A549 (cell line): ENCODE results near the gene TNF. TPM values are rescaled to one million over a fixed set of nuclear protein-coding genes. Genes with fewer than 3 reads are reported as not detected.

Source experiments
- ATAC-seq, 2 experiments: fragments of 200-7000 bp in 1 of 2; fragments of >200 bp in 1 of 2; cut with Nextera tagmentation in 1 of 2; cut with Tn5 transposase in 1 of 2; 3 replicates each; pipeline versions ENCODE4 v1.8.0 to v1.9.1; 2018 to 2020; ENCODE audit warnings: mild to moderate bottlenecking in 1 of 2, moderate library complexity in 1 of 2
- CTCF ChIA-PET: fragments of 300-600 bp; sonication (Branson Sonifier 250); formaldehyde crosslinking; extraction: SDS; loops from one replicate; lab custom pipeline; 2021; ENCODE audit warnings: antibody characterized with exemption, inconsistent platforms; lab: Yijun Ruan, JAX
- POLR2A ChIA-PET: fragments of 350-600 bp; formaldehyde crosslinking; extraction: SDS; loops from one replicate; lab custom pipeline; 2021; ENCODE audit warnings: antibody characterized with exemption, inconsistent platforms; lab: Yijun Ruan, JAX
- DNase-seq, 2 experiments: peaks; one replicate each; pipeline versions ENCODE4 v3.0.0 to v3.0.0-alpha.2; 2011 to 2016; ENCODE audit warnings: low read depth in 1 of 2, low spot score in 1 of 2
- FAIRE-seq: peaks from 2 replicates; lab custom pipeline; 2011; peaks lifted over from hg19 to GRCh38; lab: Jason Lieb, UNC
- H3K27ac ChIP-seq, 2 experiments: fragments of >200 bp; sonication (Bioruptor Twin); formaldehyde crosslinking; 3 replicates each; pipeline ENCODE4 v1.5.1; 2016 to 2017
- H3K4me1 ChIP-seq: fragments of >200 bp; sonication (Bioruptor Twin); formaldehyde crosslinking; 3 replicates; pipeline ENCODE4 v1.6.1; 2016
- H3K4me2 ChIP-seq: fragments of >200 bp; sonication (Bioruptor Twin); formaldehyde crosslinking; 3 replicates; pipeline ENCODE4 v1.6.1; 2016
- H3K4me3 ChIP-seq: fragments of >200 bp; sonication (Bioruptor Twin); formaldehyde crosslinking; 3 replicates; pipeline ENCODE4 v1.5.1; 2016
- H3K9me3 ChIP-seq: fragments of >200 bp; sonication (Bioruptor Twin); formaldehyde crosslinking; 3 replicates; pipeline ENCODE4 v1.6.1; 2016
- CBX2 ChIP-seq: fragments of 200-600 bp; sonication (generic); IDR thresholded peaks from 2 replicates; pipeline ENCODE4 v1.6.1; 2016; ENCODE audit warnings: low read depth, mild to moderate bottlenecking, borderline replicate concordance
- CBX8 ChIP-seq: fragments of 200-600 bp; sonication (generic); IDR thresholded peaks from 2 replicates; pipeline ENCODE4 v1.6.1; 2016
- EHF ChIP-seq: fragments of 250-450 bp; sonication (Bioruptor Pico); IDR thresholded peaks from 2 replicates; pipeline ENCODE4 v1.5.0; 2020; ENCODE audit warnings: mild to moderate bottlenecking
- ELK1 ChIP-seq: fragments of 150-350 bp; IDR thresholded peaks from 2 replicates; pipeline ENCODE4 v1.6.1; 2014; ENCODE audit warnings: low read depth, mild to moderate bottlenecking, low read length
- EP300 ChIP-seq, 2 experiments: fragments of >200 bp; sonication (Bioruptor Twin); formaldehyde crosslinking; IDR thresholded peaks; 2 replicates in 1 of 2; 3 replicates in 1 of 2; pipeline ENCODE4 v1.6.1; 2016 to 2017
- FOSL2 ChIP-seq, 2 experiments: fragments of 450-650 bp in 1 of 2; fragments of >200 bp in 1 of 2; sonication (Bioruptor Twin) in 1 of 2; formaldehyde crosslinking; IDR thresholded peaks; 2 replicates each; pipeline versions ENCODE4 v1.5.0 to v1.6.1; 2016 to 2020; ENCODE audit warnings: mild to moderate bottlenecking in 1 of 2, moderate library complexity in 1 of 2
- FOXS1 ChIP-seq: fragments of 250-450 bp; sonication (Bioruptor Pico); IDR thresholded peaks from 2 replicates; pipeline ENCODE4 v1.5.0; 2020; ENCODE audit warnings: mild to moderate bottlenecking, moderate library complexity
- HOXB13 ChIP-seq: fragments of 250-450 bp; sonication (Bioruptor Pico); IDR thresholded peaks from 2 replicates; pipeline ENCODE4 v1.5.0; 2020; ENCODE audit warnings: low read depth, mild to moderate bottlenecking, moderate library complexity
- JUNB ChIP-seq: fragments of >200 bp; sonication (Bioruptor Twin); formaldehyde crosslinking; IDR thresholded peaks from 2 replicates; pipeline ENCODE4 v1.6.1; 2016
- NPAS2 ChIP-seq: fragments of 250-450 bp; sonication (Bioruptor Pico); IDR thresholded peaks from 2 replicates; pipeline ENCODE4 v1.8.0; 2022; ENCODE audit warnings: mild to moderate bottlenecking, moderate library complexity, borderline replicate concordance
- PHF8 ChIP-seq: fragments of 200-600 bp; sonication (generic); IDR thresholded peaks from 2 replicates; pipeline ENCODE4 v1.6.1; 2016; ENCODE audit warnings: low read depth, mild to moderate bottlenecking, antibody characterized with exemption, moderate library complexity, borderline replicate concordance
- RNF2 ChIP-seq: fragments of 200-600 bp; sonication (generic); IDR thresholded peaks from 2 replicates; pipeline ENCODE4 v1.6.1; 2016; ENCODE audit warnings: low read depth, mild to moderate bottlenecking, antibody characterized with exemption, moderate library complexity, borderline replicate concordance
- TFCP2L1 ChIP-seq: fragments of 250-450 bp; sonication (Bioruptor Pico); IDR thresholded peaks from 2 replicates; pipeline ENCODE4 v1.5.0; 2021; ENCODE audit warnings: mild to moderate bottlenecking
- ZNF302 ChIP-seq: fragments of 250-450 bp; sonication (Bioruptor Pico); IDR thresholded peaks from 2 replicates; pipeline ENCODE4 v1.9.0; 2021; ENCODE audit warnings: inconsistent platforms, mild to moderate bottlenecking, moderate library complexity
- WGBS: methylation state at CpG from one replicate; pipeline ENCODE4 v1.1.6; 2017; ENCODE audit errors: missing lambda C conversion rate; 5-methylcytosine and 5-hydroxymethylcytosine counted together
- polyA plus RNA-seq, 4 experiments: library from polyadenylated mRNA; depleted of rRNA in 3 of 4; stranded (reverse); fragments of >200 nt; fragmentation: RNase III in 1 of 4; extraction: RNeasy Plus Mini Kit Qiagen cat#74134 plus additional on column Dnase treatment in 1 of 4; gene quantifications; 2 replicates in 3 of 4; 3 replicates in 1 of 4; pipeline ENCODE4 v1.2.3, GENCODE V29; 2011 to 2017
- TF ChIP-seq, protein P1 (sequence below): IDR thresholded peaks from 2 replicates; pipeline ENCODE4 v1.6.1; 2012
- TF ChIP-seq, protein P2 (sequence below): fragments of 250-450 bp; sonication (Bioruptor Pico); IDR thresholded peaks from 2 replicates; pipeline ENCODE4 v1.5.0; 2021; ENCODE audit warnings: mild to moderate bottlenecking, moderate library complexity, borderline replicate concordance
- TF ChIP-seq, protein P3 (sequence below): IDR thresholded peaks from 2 replicates; pipeline ENCODE4 v1.6.1; 2012
- TF ChIP-seq, protein P4 (sequence below): fragments of 450-650 bp; IDR thresholded peaks from 2 replicates; pipeline ENCODE4 v1.6.1; 2014; ENCODE audit warnings: antibody characterized with exemption
- TF ChIP-seq, protein P5 (sequence below): fragments of >200 bp; sonication (Bioruptor Twin); formaldehyde crosslinking; IDR thresholded peaks from 3 replicates; pipeline ENCODE4 v1.5.1; 2016

TNF gene
- polyA plus RNA-seq, 2 of the 4 experiments (the other 2 are of a cell fraction): not detected

DNA sequence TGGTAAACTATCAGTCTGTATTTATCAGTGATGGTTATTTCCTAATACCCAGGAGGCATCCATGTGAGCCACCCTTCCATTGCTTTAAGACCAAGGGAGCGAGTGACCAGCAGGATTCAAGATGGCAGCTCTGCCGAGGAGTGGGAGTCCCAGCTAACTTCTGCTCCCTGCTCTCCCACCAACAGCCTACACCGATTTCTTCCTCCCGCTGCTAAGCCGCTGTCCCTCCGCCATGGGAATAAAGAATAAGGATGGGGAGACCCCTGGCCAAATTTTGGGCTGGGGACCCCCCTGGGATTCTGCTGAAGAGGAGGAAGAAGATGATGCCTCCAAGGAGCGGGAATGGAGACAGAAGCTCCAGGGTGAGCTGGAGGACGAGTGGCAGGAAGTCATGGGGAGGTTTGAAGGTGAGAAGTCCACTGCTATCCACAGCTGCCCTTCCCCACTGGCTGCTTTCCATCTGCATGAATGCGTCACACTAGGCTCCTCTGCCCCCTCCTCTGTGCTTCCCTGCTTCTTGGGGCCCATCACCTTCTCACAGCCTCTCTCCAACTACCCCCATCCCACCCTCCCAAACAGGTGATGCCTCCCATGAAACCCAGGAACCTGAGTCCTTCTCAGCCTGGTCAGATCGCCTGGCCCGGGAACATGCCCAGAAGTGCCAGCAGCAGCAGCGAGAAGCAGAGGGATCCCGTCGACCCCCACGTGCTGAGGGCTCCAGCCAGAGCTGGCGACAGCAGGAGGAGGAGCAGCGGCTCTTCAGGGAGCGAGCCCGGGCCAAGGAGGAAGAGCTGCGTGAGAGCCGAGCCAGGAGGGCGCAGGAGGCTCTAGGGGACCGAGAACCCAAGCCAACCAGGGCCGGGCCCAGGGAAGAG is 17.7 kb upstream of the TNF start:
- Histone ChIP-seq H3K9me3 (no peaks in the 10 kb centered on the region), H3K27ac (no peak overlapping the region)
- ATAC-seq: no peak
- POLR2A ChIA-PET: no interaction called here
- no peak for TF ChIP-seq EP300 (IDR thresholded peaks at IDR 0.05)
- TF ChIP-seq, all 56 proteins: peak for 0
- no peak for DNase-seq
- FAIRE-seq: no peak
- Histone ChIP-seq H3K4me2 (no peak overlapping the region), H3K4me3 (no peak overlapping the region), H3K4me1 (peaks cover 24% of the 10 kb centered on the region)
- 88% methylated on average over 21 of the region's 24 CpGs for WGBS
- CTCF ChIA-PET: interaction anchor here (0.5 to 3.7 kb wide), 7 partner anchors 10 to 299 kb away, joined by 3 to 10 read pairs (median 6); partner anchors contain the start of genes ATP6V1G2, LTA, LTB and NFKBIL1

GRCh38 chr6:31558318-31558625 is 17.1 kb upstream of the TNF start:
- DNase-seq: no peak
- no peak for FAIRE-seq
- Histone ChIP-seq H3K4me2 (no peak overlapping the region), H3K4me3 (no peak overlapping the region), H3K27ac (no peak overlapping the region; a peak in 1 of 6 replicates), H3K4me1 (peaks cover 27% of the 10 kb centered on the region), H3K9me3 (no peaks in the 10 kb centered on the region)
- ATAC-seq: no peak
- no peak for TF ChIP-seq RNF2
- TF ChIP-seq JUNB: no peak
- no peak for TF ChIP-seq PHF8
- TF ChIP-seq FOSL2 (IDR thresholded peaks at IDR 0.05): no peak
- TF ChIP-seq FOSL2 (CRISPR knock-in tag; IDR thresholded peaks at IDR 0.05): no peak
- no peak for TF ChIP-seq EHF (CRISPR knock-in tag)
- TF ChIP-seq, protein P1, sequence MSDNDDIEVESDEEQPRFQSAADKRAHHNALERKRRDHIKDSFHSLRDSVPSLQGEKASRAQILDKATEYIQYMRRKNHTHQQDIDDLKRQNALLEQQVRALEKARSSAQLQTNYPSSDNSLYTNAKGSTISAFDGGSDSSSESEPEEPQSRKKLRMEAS: no peak
- TF ChIP-seq ZNF302 (CRISPR knock-in tag): no peak
- TF ChIP-seq HOXB13 (CRISPR knock-in tag): no peak
- TF ChIP-seq, protein P2, sequence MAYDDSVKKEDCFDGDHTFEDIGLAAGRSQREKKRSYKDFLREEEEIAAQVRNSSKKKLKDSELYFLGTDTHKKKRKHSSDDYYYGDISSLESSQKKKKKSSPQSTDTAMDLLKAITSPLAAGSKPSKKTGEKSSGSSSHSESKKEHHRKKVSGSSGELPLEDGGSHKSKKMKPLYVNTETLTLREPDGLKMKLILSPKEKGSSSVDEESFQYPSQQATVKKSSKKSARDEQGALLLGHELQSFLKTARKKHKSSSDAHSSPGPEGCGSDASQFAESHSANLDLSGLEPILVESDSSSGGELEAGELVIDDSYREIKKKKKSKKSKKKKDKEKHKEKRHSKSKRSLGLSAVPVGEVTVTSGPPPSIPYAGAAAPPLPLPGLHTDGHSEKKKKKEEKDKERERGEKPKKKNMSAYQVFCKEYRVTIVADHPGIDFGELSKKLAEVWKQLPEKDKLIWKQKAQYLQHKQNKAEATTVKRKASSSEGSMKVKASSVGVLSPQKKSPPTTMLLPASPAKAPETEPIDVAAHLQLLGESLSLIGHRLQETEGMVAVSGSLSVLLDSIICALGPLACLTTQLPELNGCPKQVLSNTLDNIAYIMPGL (CRISPR knock-in tag): no peak
- TF ChIP-seq, protein P3, sequence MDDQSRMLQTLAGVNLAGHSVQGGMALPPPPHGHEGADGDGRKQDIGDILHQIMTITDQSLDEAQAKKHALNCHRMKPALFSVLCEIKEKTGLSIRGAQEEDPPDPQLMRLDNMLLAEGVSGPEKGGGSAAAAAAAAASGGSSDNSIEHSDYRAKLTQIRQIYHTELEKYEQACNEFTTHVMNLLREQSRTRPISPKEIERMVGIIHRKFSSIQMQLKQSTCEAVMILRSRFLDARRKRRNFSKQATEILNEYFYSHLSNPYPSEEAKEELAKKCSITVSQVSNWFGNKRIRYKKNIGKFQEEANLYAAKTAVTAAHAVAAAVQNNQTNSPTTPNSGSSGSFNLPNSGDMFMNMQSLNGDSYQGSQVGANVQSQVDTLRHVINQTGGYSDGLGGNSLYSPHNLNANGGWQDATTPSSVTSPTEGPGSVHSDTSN: no peak
- TF ChIP-seq TFCP2L1 (CRISPR knock-in tag): no peak
- TF ChIP-seq CBX8: no peak
- TF ChIP-seq CBX2: no peak
- TF ChIP-seq ELK1: no peak
- TF ChIP-seq FOXS1 (CRISPR knock-in tag): no peak
- TF ChIP-seq, protein P4, sequence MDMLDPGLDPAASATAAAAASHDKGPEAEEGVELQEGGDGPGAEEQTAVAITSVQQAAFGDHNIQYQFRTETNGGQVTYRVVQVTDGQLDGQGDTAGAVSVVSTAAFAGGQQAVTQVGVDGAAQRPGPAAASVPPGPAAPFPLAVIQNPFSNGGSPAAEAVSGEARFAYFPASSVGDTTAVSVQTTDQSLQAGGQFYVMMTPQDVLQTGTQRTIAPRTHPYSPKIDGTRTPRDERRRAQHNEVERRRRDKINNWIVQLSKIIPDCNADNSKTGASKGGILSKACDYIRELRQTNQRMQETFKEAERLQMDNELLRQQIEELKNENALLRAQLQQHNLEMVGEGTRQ: no peak
- TF ChIP-seq NPAS2 (CRISPR knock-in tag): no peak
- TF ChIP-seq, protein P5, sequence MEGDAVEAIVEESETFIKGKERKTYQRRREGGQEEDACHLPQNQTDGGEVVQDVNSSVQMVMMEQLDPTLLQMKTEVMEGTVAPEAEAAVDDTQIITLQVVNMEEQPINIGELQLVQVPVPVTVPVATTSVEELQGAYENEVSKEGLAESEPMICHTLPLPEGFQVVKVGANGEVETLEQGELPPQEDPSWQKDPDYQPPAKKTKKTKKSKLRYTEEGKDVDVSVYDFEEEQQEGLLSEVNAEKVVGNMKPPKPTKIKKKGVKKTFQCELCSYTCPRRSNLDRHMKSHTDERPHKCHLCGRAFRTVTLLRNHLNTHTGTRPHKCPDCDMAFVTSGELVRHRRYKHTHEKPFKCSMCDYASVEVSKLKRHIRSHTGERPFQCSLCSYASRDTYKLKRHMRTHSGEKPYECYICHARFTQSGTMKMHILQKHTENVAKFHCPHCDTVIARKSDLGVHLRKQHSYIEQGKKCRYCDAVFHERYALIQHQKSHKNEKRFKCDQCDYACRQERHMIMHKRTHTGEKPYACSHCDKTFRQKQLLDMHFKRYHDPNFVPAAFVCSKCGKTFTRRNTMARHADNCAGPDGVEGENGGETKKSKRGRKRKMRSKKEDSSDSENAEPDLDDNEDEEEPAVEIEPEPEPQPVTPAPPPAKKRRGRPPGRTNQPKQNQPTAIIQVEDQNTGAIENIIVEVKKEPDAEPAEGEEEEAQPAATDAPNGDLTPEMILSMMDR: no peak
- CTCF ChIA-PET: interaction anchor here (0.6 to 3.7 kb wide), 6 partner anchors 10 to 136 kb away, joined by 3 to 10 read pairs (median 6); partner anchors contain the start of genes ATP6V1G2, LTA, LTB and NFKBIL1
- WGBS: 67% methylated on average over 1 of the region's 8 CpGs
- POLR2A ChIA-PET: no interaction called here
